Kidney (tissue), 14 donors: ENCODE measurements around the gene PFKFB3. TPM values are rescaled to one million over a fixed set of nuclear protein-coding genes. Genes with fewer than 3 reads are reported as not detected.

ENCODE experiments used
- DNase-seq, 5 donors: peaks; one replicate each; pipeline ENCODE4 v3.0.0-alpha.2; 2013 to 2020
- FAIRE-seq: peaks from 2 replicates; lab custom pipeline; 2012; peaks lifted over from hg19 to GRCh38; lab: Jason Lieb, UNC
- H3K27ac ChIP-seq, 2 donors: one replicate each; pipeline ENCODE4 v1.7.0; 2013; ENCODE audit warnings: low read depth in 2 of 2, low read length in 2 of 2, inconsistent platforms in 1 of 2
- H3K27me3 ChIP-seq: one replicate; pipeline ENCODE4 v1.7.1; 2013; ENCODE audit warnings: low read length, inconsistent platforms; ENCODE audit not compliant: control insufficient read depth, insufficient read depth
- H3K36me3 ChIP-seq, 3 donors: one replicate each; pipeline versions ENCODE4 v1.7.0 to v1.7.1; 2013; ENCODE audit warnings: low read length in 3 of 3, control low read depth in 1 of 3, inconsistent platforms in 1 of 3; ENCODE audit not compliant: insufficient read depth in 3 of 3, control insufficient read depth in 2 of 3
- H3K4me1 ChIP-seq, 3 donors: one replicate each; pipeline versions ENCODE4 v1.7.0 to v1.7.1; 2013; ENCODE audit warnings: low read length in 3 of 3, inconsistent platforms in 1 of 3, low read depth in 1 of 3; ENCODE audit not compliant: control insufficient read depth in 2 of 3, insufficient read depth in 2 of 3
- H3K4me3 ChIP-seq, 3 donors: one replicate each; pipeline versions ENCODE4 v1.7.0 to v1.8.1; 2013; ENCODE audit warnings: low read length in 3 of 3, control low read depth in 1 of 3, inconsistent platforms in 1 of 3
- H3K9ac ChIP-seq, 3 donors: one replicate each; pipeline versions ENCODE4 v1.7.0 to v1.7.1; 2013; ENCODE audit warnings: low read length in 3 of 3, control low read depth in 1 of 3, inconsistent platforms in 1 of 3
- H3K9me3 ChIP-seq, 3 donors: one replicate each; pipeline versions ENCODE4 v1.7.0 to v1.7.1; 2013; ENCODE audit warnings: low read length in 3 of 3, control low read depth in 1 of 3, inconsistent platforms in 1 of 3; ENCODE audit not compliant: control insufficient read depth in 2 of 3, insufficient read depth in 1 of 3
- CTCF ChIP-seq: IDR thresholded peaks from 3 replicates; pipeline ENCODE4 v1.5.1; 2012; ENCODE audit warnings: mild to moderate bottlenecking, moderate library complexity, borderline replicate concordance; ENCODE audit not compliant: insufficient read depth; ENCODE audit errors: extremely low read depth
- intact Hi-C: fragments of 100-400 bp; cut with DNase I; formaldehyde crosslinking; loops from one replicate; pipeline ENCODE4 v1.11.1; 2022
- polyA plus RNA-seq: library from polyadenylated mRNA; stranded (reverse); fragments of 350-450 nt; fragmentation: Illumina TruSeq; extraction: RNeasy Lipid Tissue Mini Kit (QIAGEN cat#74804); gene quantifications from one replicate; pipeline ENCODE4 v1.2.3, GENCODE V29; 2014; ENCODE audit warnings: low read depth, low replicate concordance; ENCODE audit not compliant: insufficient read depth
- total RNA-seq: library from RNA; stranded (reverse); fragmentation: NEBNext Ultra II Directional; extraction: Animal tissue kit (Norgen Biotek cat#: 25700); gene quantifications from one replicate; pipeline ENCODE4 v1.2.1, GENCODE V29; 2021
- donor health status: control.
- donor health status: control.
- donor health status: control.
- donor health status: control.
- donor health status: control.
- donor health status: DM: yes; HTN: yes; CAD: no.
- donor health status: Normal renal cell carcinoma (clear cell type).

PFKFB3 gene
- total and polyA plus RNA-seq, 2 donors from 2014 or later, result 34.9 to 141 TPM

GRCh38 chr10:6158276-6158675 is 44.5 kb upstream of the PFKFB3 start:
- TF ChIP-seq CTCF, result no peak
- Histone ChIP-seq H3K4me1 (no peaks in the 10 kb centered on the region), H3K27me3 (no peaks in the 10 kb centered on the region), H3K27ac (no peak overlapping the region), H3K36me3 (no peaks in the 10 kb centered on the region), H3K9ac (no peak overlapping the region), H3K4me3 (no peak overlapping the region), H3K9me3 (no peaks in the 10 kb centered on the region)
- DNase-seq (no peak), FAIRE-seq (no peak)
- intact Hi-C loops, result no loop called here

GRCh38 chr10:6161921-6162320 is 40.8 kb upstream of the PFKFB3 start:
- no peak for DNase-seq
- intact Hi-C loops, result no loop called here
- no peaks in the 10 kb centered on the region for H3K9me3 ChIP-seq

GRCh38 chr10:6162589-6163356 is 40.0 kb upstream of the PFKFB3 start:
- Histone ChIP-seq H3K27me3 (no peaks in the 10 kb centered on the region), H3K4me1 (peaks cover 0 to 6% (median 0%) of the 10 kb centered on the region in 3 donors), H3K27ac (peak overlapping the region; percentile 55 to 69), H3K9me3 (no peaks in the 10 kb centered on the region), H3K9ac (peak overlapping the region in 1 of 3 donors; percentile 5), H3K4me3 (peak overlapping the region; percentile 32 to 54 (median 52)), H3K36me3 (peaks cover 0 to 2% (median 0%) of the 10 kb centered on the region in 3 donors)
- DNase-seq, result peak in 1 of 5 donors; percentile 41
- no peak for FAIRE-seq
- TF ChIP-seq CTCF, result no peak
- intact Hi-C loops, result no loop called here

More at GRCh38 chr10:6161921-6162320, 40.8 kb upstream of the PFKFB3 start:
- no peak for FAIRE-seq
- no peak for TF ChIP-seq CTCF
- Histone ChIP-seq H3K27me3 (no peaks in the 10 kb centered on the region), H3K36me3 (peaks cover 0 to 2% (median 0%) of the 10 kb centered on the region in 3 donors), H3K4me3 (no peak overlapping the region), H3K9ac (no peak overlapping the region), H3K4me1 (peaks cover 0 to 6% (median 0%) of the 10 kb centered on the region in 3 donors), H3K27ac (no peak overlapping the region)
